Mesendoderm (in vitro differentiated cells): Measurements from ENCODE around the gene METTL15.

Experiments
- DNase-seq: peaks from one replicate; pipeline ENCODE4 v3.0.0; 2013
- H2AK5ac ChIP-seq: 2 replicates; pipeline ENCODE4 v1.6.1; 2013; ENCODE audit warnings: low read length, inconsistent platforms
- H2BK120ac ChIP-seq: 2 replicates; pipeline ENCODE4 v1.6.1; 2013; ENCODE audit warnings: low read depth, mild to moderate bottlenecking, low read length, moderate library complexity, mixed read lengths
- H2BK15ac ChIP-seq: replicated peaks from 2 replicates; pipeline ENCODE4 v1.6.1; 2013; ENCODE audit warnings: low read depth, mild to moderate bottlenecking, moderate library complexity
- H2BK5ac ChIP-seq: 2 replicates; pipeline ENCODE4 v1.6.1; 2013; ENCODE audit warnings: low read length, inconsistent platforms
- H3K18ac ChIP-seq: 2 replicates; pipeline ENCODE4 v1.6.1; 2013; ENCODE audit warnings: mild to moderate bottlenecking, low read length, mixed read lengths
- H3K23ac ChIP-seq: one replicate; pipeline ENCODE4 v1.6.1; 2013; ENCODE audit warnings: low read length
- H3K27ac ChIP-seq: 2 replicates; pipeline ENCODE4 v1.5.1; 2013; ENCODE audit warnings: low read depth, mild to moderate bottlenecking, inconsistent platforms, low read length, moderate library complexity
- H3K27me3 ChIP-seq: 2 replicates; pipeline ENCODE4 v1.6.1; 2013; ENCODE audit warnings: low read length, control low read depth, mild to moderate bottlenecking, inconsistent platforms; ENCODE audit not compliant: insufficient read depth, poor library complexity
- H3K36me3 ChIP-seq: 2 replicates; pipeline ENCODE4 v1.6.1; 2013; ENCODE audit warnings: low read length, inconsistent platforms; ENCODE audit not compliant: control insufficient read depth, insufficient read depth
- H3K4ac ChIP-seq: one replicate; pipeline ENCODE4 v1.6.1; 2013; ENCODE audit warnings: low read depth, mild to moderate bottlenecking, low read length, moderate library complexity
- H3K4me1 ChIP-seq: 2 replicates; pipeline ENCODE4 v1.6.1; 2013; ENCODE audit warnings: low read depth, low read length, inconsistent platforms; ENCODE audit not compliant: control insufficient read depth
- H3K4me2 ChIP-seq: 2 replicates; pipeline ENCODE4 v1.6.1; 2013; ENCODE audit warnings: low read length
- H3K4me3 ChIP-seq: 2 replicates; pipeline ENCODE4 v1.5.1; 2013; ENCODE audit warnings: mild to moderate bottlenecking, low read length
- H3K56ac ChIP-seq: one replicate; pipeline ENCODE4 v1.6.1; 2013; ENCODE audit warnings: low read length
- H3K79me1 ChIP-seq: 2 replicates; pipeline ENCODE4 v1.6.1; 2013; ENCODE audit warnings: low read length, inconsistent platforms
- H3K79me2 ChIP-seq: 2 replicates; pipeline ENCODE4 v1.6.1; 2013; ENCODE audit warnings: mild to moderate bottlenecking, low read length; ENCODE audit not compliant: control insufficient read depth, insufficient read depth
- H3K9ac ChIP-seq: 2 replicates; pipeline ENCODE4 v1.6.1; 2013; ENCODE audit warnings: low read length, inconsistent platforms
- H4K5ac ChIP-seq: one replicate; pipeline ENCODE4 v1.6.1; 2013; ENCODE audit warnings: low read length
- H4K8ac ChIP-seq: one replicate; pipeline ENCODE4 v1.6.1; 2013; ENCODE audit warnings: low read depth, mild to moderate bottlenecking, control low read depth, low read length, moderate library complexity
- WGBS: extraction: QIAGEN DNeasy Blood & Tissue Kit; methylation state at CpG from one replicate; pipeline ENCODE4 v1.1.7; 2013; ENCODE audit warnings: low lambda C conversion rate, missing lambda C conversion rate; ENCODE audit not compliant: insufficient coverage; ENCODE audit errors: extremely low coverage; 5-methylcytosine and 5-hydroxymethylcytosine counted together

METTL15 gene

GRCh38 chr11:28153586-28153985 is 45.4 kb downstream of the METTL15 start:
- H3K27ac ChIP-seq = no peak overlapping the region
- H2AK5ac ChIP-seq = no peak overlapping the region
- no peak overlapping the region for H4K5ac ChIP-seq
- H3K4me1 ChIP-seq = no peaks in the 10 kb centered on the region
- WGBS = no CpG with 5 or more reads among the region's 2 CpGs
- no peaks in the 10 kb centered on the region for H3K79me1 ChIP-seq
- DNase-seq = no peak
- no peak overlapping the region for H3K18ac ChIP-seq
- no peak overlapping the region for H3K9ac ChIP-seq
- no peaks in the 10 kb centered on the region for H3K79me2 ChIP-seq
- H3K56ac ChIP-seq = no peak overlapping the region
- no peak overlapping the region for H4K8ac ChIP-seq
- H3K4me3 ChIP-seq = no peak overlapping the region
- no peak overlapping the region for H3K4ac ChIP-seq
- H2BK120ac ChIP-seq = no peak overlapping the region
- H3K36me3 ChIP-seq = no peaks in the 10 kb centered on the region
- H3K23ac ChIP-seq = no peak overlapping the region
- no peak overlapping the region for H2BK15ac ChIP-seq
- H2BK5ac ChIP-seq = no peak overlapping the region
- H3K4me2 ChIP-seq = no peak overlapping the region
- no peaks in the 10 kb centered on the region for H3K27me3 ChIP-seq

GRCh38 chr11:28168718-28169117 is 60.5 kb downstream of the METTL15 start:
- Histone ChIP-seq H3K4me2 (no peak overlapping the region), H3K9ac (no peak overlapping the region), H3K18ac (no peak overlapping the region)

GRCh38 chr11:28169816-28170215 is 61.6 kb downstream of the METTL15 start:
- Histone ChIP-seq H3K4me2 (no peak overlapping the region), H3K23ac (no peak overlapping the region), H3K9ac (no peak overlapping the region), H3K36me3 (no peaks in the 10 kb centered on the region), H3K4ac (no peak overlapping the region), H3K4me1 (no peaks in the 10 kb centered on the region), H3K79me2 (no peaks in the 10 kb centered on the region), H3K56ac (no peak overlapping the region), H3K27ac (no peak overlapping the region), H4K8ac (no peak overlapping the region), H2BK15ac (no peak overlapping the region), H3K27me3 (no peaks in the 10 kb centered on the region), H4K5ac (no peak overlapping the region), H3K79me1 (no peaks in the 10 kb centered on the region), H2AK5ac (no peak overlapping the region), H2BK5ac (no peak overlapping the region), H3K18ac (no peak overlapping the region), H2BK120ac (no peak overlapping the region), H3K4me3 (no peak overlapping the region)
- WGBS = no CpG with 5 or more reads among the region's 1 CpG
- no peak for DNase-seq

More at GRCh38 chr11:28168718-28169117, 60.5 kb downstream of the METTL15 start:
- Histone ChIP-seq H3K23ac (no peak overlapping the region), H3K27me3 (no peaks in the 10 kb centered on the region), H3K56ac (no peak overlapping the region), H3K79me2 (no peaks in the 10 kb centered on the region), H2BK5ac (no peak overlapping the region), H3K4ac (no peak overlapping the region), H4K8ac (no peak overlapping the region), H3K79me1 (no peaks in the 10 kb centered on the region), H4K5ac (no peak overlapping the region), H2BK15ac (no peak overlapping the region), H3K4me3 (no peak overlapping the region), H2AK5ac (no peak overlapping the region), H2BK120ac (no peak overlapping the region), H3K27ac (no peak overlapping the region), H3K4me1 (no peaks in the 10 kb centered on the region), H3K36me3 (no peaks in the 10 kb centered on the region)
- no peak for DNase-seq
- no CpG with 5 or more reads among the region's 2 CpGs for WGBS

- Histone ChIP-seq H3K9ac (no peak overlapping the region), H3K79me1 (no peaks in the 10 kb centered on the region), H3K27me3 (no peaks in the 10 kb centered on the region), H3K27ac (no peak overlapping the region), H2BK15ac (no peak overlapping the region), H3K4ac (no peak overlapping the region), H3K56ac (no peak overlapping the region), H3K4me1 (no peaks in the 10 kb centered on the region), H3K79me2 (no peaks in the 10 kb centered on the region), H3K18ac (no peak overlapping the region), H3K23ac (no peak overlapping the region), H2BK120ac (no peak overlapping the region), H3K4me2 (no peak overlapping the region), H4K5ac (no peak overlapping the region), H2AK5ac (no peak overlapping the region), H3K36me3 (no peaks in the 10 kb centered on the region), H4K8ac (no peak overlapping the region), H2BK5ac (no peak overlapping the region), H3K4me3 (no peak overlapping the region)
- WGBS = no CpG with 5 or more reads among the region's 4 CpGs
- no peak for DNase-seq
Observed at GRCh38 chr11:28170759-28171158, 62.6 kb downstream of the METTL15 start.

GRCh38 chr11:28176351-28176750 is 68.2 kb downstream of the METTL15 start:
- Histone ChIP-seq H3K18ac (no peak overlapping the region), H3K4me3 (no peak overlapping the region), H3K4me1 (no peaks in the 10 kb centered on the region), H3K79me2 (no peaks in the 10 kb centered on the region), H4K8ac (no peak overlapping the region), H3K27me3 (no peaks in the 10 kb centered on the region), H3K36me3 (no peaks in the 10 kb centered on the region), H3K79me1 (no peaks in the 10 kb centered on the region), H2AK5ac (no peak overlapping the region), H3K23ac (no peak overlapping the region), H2BK15ac (no peak overlapping the region), H3K4ac (no peak overlapping the region), H2BK120ac (no peak overlapping the region), H3K9ac (no peak overlapping the region), H3K56ac (no peak overlapping the region), H3K27ac (no peak overlapping the region), H4K5ac (no peak overlapping the region), H3K4me2 (no peak overlapping the region), H2BK5ac (no peak overlapping the region)
- no CpG with 5 or more reads among the region's 1 CpG for WGBS
- DNase-seq = no peak

- no peak overlapping the region for H3K9ac ChIP-seq
- DNase-seq = no peak
Observed at GRCh38 chr11:28195449-28195848, 87.3 kb downstream of the METTL15 start.

More at GRCh38 chr11:28195449-28195848, 87.3 kb downstream of the METTL15 start:
- no peak overlapping the region for H3K18ac ChIP-seq
- no peak overlapping the region for H3K27ac ChIP-seq
- no peak overlapping the region for H2BK120ac ChIP-seq
- H3K4me1 ChIP-seq = no peaks in the 10 kb centered on the region
- no peaks in the 10 kb centered on the region for H3K36me3 ChIP-seq
- no peak overlapping the region for H3K23ac ChIP-seq
- no peaks in the 10 kb centered on the region for H3K27me3 ChIP-seq
- no peak overlapping the region for H4K8ac ChIP-seq
- no peak overlapping the region for H3K4me2 ChIP-seq
- no peak overlapping the region for H3K4ac ChIP-seq
- no peak overlapping the region for H2BK15ac ChIP-seq
- H3K79me2 ChIP-seq = no peaks in the 10 kb centered on the region
- no CpG with 5 or more reads among the region's 2 CpGs for WGBS
- H3K4me3 ChIP-seq = no peak overlapping the region
- H3K56ac ChIP-seq = no peak overlapping the region
- no peak overlapping the region for H4K5ac ChIP-seq
- no peak overlapping the region for H2BK5ac ChIP-seq
- H3K79me1 ChIP-seq = no peaks in the 10 kb centered on the region
- H2AK5ac ChIP-seq = no peak overlapping the region
